Astrocyte (in vitro differentiated cells and primary cell): ENCODE measurements around the gene BRMS1L.
"Not testable (repeated sequence)": the region's sequence is repeated elsewhere in the genome, so short reads cannot be mapped to it uniquely, and the experiment has no call there.

Source experiments
- EZH2 ChIP-seq: IDR thresholded peaks from 2 replicates; pipeline ENCODE4 v1.6.1; 2012; ENCODE audit warnings: mild to moderate bottlenecking, low read length, inconsistent platforms; ENCODE audit not compliant: insufficient read depth
- TF ChIP-seq, protein P1 (sequence below): IDR thresholded peaks from 2 replicates; pipeline ENCODE4 v1.5.1; 2011; ENCODE audit warnings: low read depth, mild to moderate bottlenecking, inconsistent platforms, low read length, moderate library complexity; ENCODE audit not compliant: insufficient read depth

DNA sequence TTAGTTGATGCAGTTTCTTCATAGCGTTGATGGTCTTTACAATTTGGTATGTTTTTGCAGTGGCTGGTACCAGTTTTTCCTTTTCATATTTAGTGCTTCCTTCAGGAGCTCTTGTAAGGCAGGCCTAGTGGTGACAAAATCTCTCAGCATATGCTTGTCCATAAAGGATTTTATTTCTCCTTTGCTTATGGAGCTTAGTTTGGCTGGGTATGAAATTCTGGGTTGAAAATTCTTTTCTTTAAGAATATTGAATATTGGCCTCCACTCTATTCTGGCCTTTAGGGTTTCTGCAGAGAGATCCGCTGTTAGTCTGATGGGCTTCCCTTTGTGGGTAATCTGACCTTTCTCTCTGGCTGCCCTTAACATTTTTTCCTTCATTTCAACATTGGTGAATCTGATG is 16.1 kb downstream of the BRMS1L start:
- TF ChIP-seq, protein P1, sequence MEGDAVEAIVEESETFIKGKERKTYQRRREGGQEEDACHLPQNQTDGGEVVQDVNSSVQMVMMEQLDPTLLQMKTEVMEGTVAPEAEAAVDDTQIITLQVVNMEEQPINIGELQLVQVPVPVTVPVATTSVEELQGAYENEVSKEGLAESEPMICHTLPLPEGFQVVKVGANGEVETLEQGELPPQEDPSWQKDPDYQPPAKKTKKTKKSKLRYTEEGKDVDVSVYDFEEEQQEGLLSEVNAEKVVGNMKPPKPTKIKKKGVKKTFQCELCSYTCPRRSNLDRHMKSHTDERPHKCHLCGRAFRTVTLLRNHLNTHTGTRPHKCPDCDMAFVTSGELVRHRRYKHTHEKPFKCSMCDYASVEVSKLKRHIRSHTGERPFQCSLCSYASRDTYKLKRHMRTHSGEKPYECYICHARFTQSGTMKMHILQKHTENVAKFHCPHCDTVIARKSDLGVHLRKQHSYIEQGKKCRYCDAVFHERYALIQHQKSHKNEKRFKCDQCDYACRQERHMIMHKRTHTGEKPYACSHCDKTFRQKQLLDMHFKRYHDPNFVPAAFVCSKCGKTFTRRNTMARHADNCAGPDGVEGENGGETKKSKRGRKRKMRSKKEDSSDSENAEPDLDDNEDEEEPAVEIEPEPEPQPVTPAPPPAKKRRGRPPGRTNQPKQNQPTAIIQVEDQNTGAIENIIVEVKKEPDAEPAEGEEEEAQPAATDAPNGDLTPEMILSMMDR: not testable (repeated sequence)
- TF ChIP-seq EZH2: not testable (repeated sequence)
